Stomach (tissue), 9 donors: Measurements from ENCODE around the gene UNC5A. TPM values are rescaled to one million over a fixed set of nuclear protein-coding genes. Genes with fewer than 3 reads are reported as not detected.

Experiments
- DNase-seq, 2 donors: peaks; one replicate each; pipeline versions ENCODE4 v3.0.0 to v3.0.0-alpha.2; 2013 to 2019
- H3K27ac ChIP-seq, 5 donors: fragments of 200-600 bp in 4 of 5; sonication (generic) in 4 of 5; one replicate each; pipeline ENCODE4 v1.5.1; 2013 to 2019; ENCODE audit warnings: mild to moderate bottlenecking in 1 of 5, moderate library complexity in 1 of 5
- H3K27me3 ChIP-seq, 3 donors: fragments of 200-600 bp; sonication (generic); one replicate each; pipeline ENCODE4 v1.5.1; 2017 to 2019; ENCODE audit warnings: mixed run types in 1 of 3
- H3K36me3 ChIP-seq, 4 donors: fragments of 200-600 bp; sonication (generic); 1 replicate in 3 of 4; 2 replicates in 1 of 4; pipeline ENCODE4 v1.5.1; 2016 to 2019
- H3K4me1 ChIP-seq, 4 donors: fragments of 200-600 bp; sonication (generic); one replicate each; pipeline ENCODE4 v1.5.1; 2016 to 2019
- H3K4me3 ChIP-seq, 4 donors: fragments of 200-600 bp; sonication (generic) in 3 of 4; one replicate each; pipeline ENCODE4 v1.5.1; 2016 to 2019; ENCODE audit warnings: mild to moderate bottlenecking in 1 of 4
- H3K9me3 ChIP-seq, 4 donors: fragments of 200-600 bp; sonication (generic); one replicate each; pipeline ENCODE4 v1.5.1; 2016 to 2019
- EP300 ChIP-seq: sonication (generic); formaldehyde crosslinking; IDR thresholded peaks from one replicate; pipeline ENCODE4 v1.6.1; 2017; ENCODE audit warnings: antibody characterized with exemption
- POLR2A ChIP-seq, 4 donors: fragments of 450-650 bp; IDR thresholded peaks; one replicate each; pipeline ENCODE4 v1.6.1; 2016; ENCODE audit warnings: antibody characterized with exemption in 4 of 4, control low read depth in 2 of 4, mild to moderate bottlenecking in 1 of 4, moderate library complexity in 1 of 4
- POLR2AphosphoS5 ChIP-seq, 3 donors: sonication (generic); formaldehyde crosslinking; IDR thresholded peaks; one replicate each; pipeline ENCODE4 v1.6.1; 2016; ENCODE audit warnings: antibody characterized with exemption in 3 of 3
- WGBS, 5 donors: extraction: QIAGEN DNeasy Blood & Tissue Kit in 3 of 5; methylation state at CpG; one replicate each; pipeline versions ENCODE4 v1.1.5 to v1.1.7; 2013 to 2018; 5-methylcytosine and 5-hydroxymethylcytosine counted together
- intact Hi-C: fragments of 100-400 bp; cut with DNase I; formaldehyde crosslinking; loops from one replicate; pipeline ENCODE4 v1.15.1; 2023; ENCODE audit warnings: low total_unique reads
- polyA plus RNA-seq, 3 donors: library from polyadenylated mRNA; stranded (reverse); fragments of 200-250 nt; gene quantifications; one replicate each; pipeline ENCODE4 v1.2.3, GENCODE V29; 2013
- total RNA-seq, 5 donors: library from RNA; depleted of rRNA; stranded (reverse); fragments of >200 nt; gene quantifications; one replicate each; pipeline versions ENCODE4 v1.1.0 to v1.2.3, GENCODE V29; 2014 to 2016
- TF ChIP-seq, protein P1 (sequence below), 7 experiments: fragments of 450-650 bp in 4 of 7; fragments of 200-600 bp in 3 of 7; sonication (generic) in 3 of 7; IDR thresholded peaks; one replicate each; pipeline ENCODE4 v1.5.1; 2016 to 2019; ENCODE audit warnings: antibody characterized with exemption in 7 of 7, control low read depth in 2 of 7, mild to moderate bottlenecking in 1 of 7
- donor health status: healthy with polysubstance abuse.
- donor health status: Bipolar disorder and iron deficiency.
- donor health status: healthy.

The UNC5A gene
- total and polyA plus RNA-seq, 8 donors = 0.08 to 0.72 (median 0.46) TPM; not detected in 4

- TF ChIP-seq EP300 (no peak), POLR2A (IDR thresholded peaks at IDR 0.05) (no peak), POLR2AphosphoS5 (IDR thresholded peaks at IDR 0.05) (no peak)
- TF ChIP-seq, protein P1, sequence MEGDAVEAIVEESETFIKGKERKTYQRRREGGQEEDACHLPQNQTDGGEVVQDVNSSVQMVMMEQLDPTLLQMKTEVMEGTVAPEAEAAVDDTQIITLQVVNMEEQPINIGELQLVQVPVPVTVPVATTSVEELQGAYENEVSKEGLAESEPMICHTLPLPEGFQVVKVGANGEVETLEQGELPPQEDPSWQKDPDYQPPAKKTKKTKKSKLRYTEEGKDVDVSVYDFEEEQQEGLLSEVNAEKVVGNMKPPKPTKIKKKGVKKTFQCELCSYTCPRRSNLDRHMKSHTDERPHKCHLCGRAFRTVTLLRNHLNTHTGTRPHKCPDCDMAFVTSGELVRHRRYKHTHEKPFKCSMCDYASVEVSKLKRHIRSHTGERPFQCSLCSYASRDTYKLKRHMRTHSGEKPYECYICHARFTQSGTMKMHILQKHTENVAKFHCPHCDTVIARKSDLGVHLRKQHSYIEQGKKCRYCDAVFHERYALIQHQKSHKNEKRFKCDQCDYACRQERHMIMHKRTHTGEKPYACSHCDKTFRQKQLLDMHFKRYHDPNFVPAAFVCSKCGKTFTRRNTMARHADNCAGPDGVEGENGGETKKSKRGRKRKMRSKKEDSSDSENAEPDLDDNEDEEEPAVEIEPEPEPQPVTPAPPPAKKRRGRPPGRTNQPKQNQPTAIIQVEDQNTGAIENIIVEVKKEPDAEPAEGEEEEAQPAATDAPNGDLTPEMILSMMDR (IDR thresholded peaks at IDR 0.05) = no peak
- no peaks in the 10 kb centered on the region for H3K9me3 ChIP-seq
- H3K36me3 ChIP-seq = no peaks in the 10 kb centered on the region
- no peak overlapping the region for H3K4me3 ChIP-seq
- intact Hi-C loops = no loop called here
- DNase-seq = no peak
- H3K27me3 ChIP-seq = peaks cover 0 to 66% (median 12%) of the 10 kb centered on the region in 3 donors
- no peak overlapping the region for H3K27ac ChIP-seq
- 74 to 82% (median 74%) methylated on average over 6 of the region's 6 CpGs for WGBS, 5 donors
- H3K4me1 ChIP-seq = no peaks in the 10 kb centered on the region
These were observed 21.8 kb downstream of the UNC5A start for GRCh38 chr5:176832162-176832561.

DNA sequence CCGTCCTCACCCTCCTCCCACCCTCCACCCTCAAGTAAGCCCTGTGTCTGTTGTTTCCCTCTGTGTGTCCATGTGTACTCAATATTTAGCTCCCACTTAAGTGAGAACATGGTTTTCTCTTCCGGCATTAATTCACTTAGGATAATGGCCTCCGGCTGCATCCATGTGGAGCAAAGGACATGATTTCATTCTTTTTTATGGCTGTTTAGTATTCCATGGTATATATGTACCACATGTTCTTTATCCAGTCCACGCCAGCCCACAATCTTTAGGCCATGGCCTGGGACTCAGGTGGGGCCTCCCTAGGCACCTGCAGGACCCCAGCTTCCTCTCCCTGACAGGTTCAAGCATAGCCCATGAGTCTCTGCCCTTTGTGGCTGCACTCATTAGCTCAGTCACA, 22.9 kb downstream of the UNC5A start:
- TF ChIP-seq, protein P1 (IDR thresholded peaks at IDR 0.05) = no peak
- TF ChIP-seq POLR2AphosphoS5 (IDR thresholded peaks at IDR 0.05) = no peak
- TF ChIP-seq POLR2A (IDR thresholded peaks at IDR 0.05) = no peak
- TF ChIP-seq EP300 = no peak
- H3K27me3 ChIP-seq = peaks cover 0 to 61% (median 12%) of the 10 kb centered on the region in 3 donors
- intact Hi-C loops = no loop called here
- no peak for DNase-seq
- H3K9me3 ChIP-seq = no peaks in the 10 kb centered on the region
- H3K4me3 ChIP-seq = no peak overlapping the region
- no peak overlapping the region for H3K27ac ChIP-seq
- WGBS, 5 donors = 85 to 93% (median 88%) methylated on average over 4 of the region's 4 CpGs
- no peaks in the 10 kb centered on the region for H3K36me3 ChIP-seq
- no peaks in the 10 kb centered on the region for H3K4me1 ChIP-seq

GRCh38 chr5:176835918-176836317, 25.6 kb downstream of the UNC5A start:
- 51 to 72% (median 59%) methylated on average over 3 of the region's 3 CpGs for WGBS, 5 donors
- TF ChIP-seq, protein P1 (IDR thresholded peaks at IDR 0.05) = no peak
- no peak for TF ChIP-seq POLR2A (IDR thresholded peaks at IDR 0.05)
- no peak for TF ChIP-seq POLR2AphosphoS5 (IDR thresholded peaks at IDR 0.05)
- TF ChIP-seq EP300 = no peak
- Histone ChIP-seq H3K4me1 (no peaks in the 10 kb centered on the region), H3K36me3 (no peaks in the 10 kb centered on the region), H3K27ac (no peak overlapping the region), H3K9me3 (no peaks in the 10 kb centered on the region), H3K27me3 (peaks cover 0 to 66% (median 12%) of the 10 kb centered on the region in 3 donors), H3K4me3 (no peak overlapping the region)
- no peak for DNase-seq
- intact Hi-C loops = no loop called here

DNA sequence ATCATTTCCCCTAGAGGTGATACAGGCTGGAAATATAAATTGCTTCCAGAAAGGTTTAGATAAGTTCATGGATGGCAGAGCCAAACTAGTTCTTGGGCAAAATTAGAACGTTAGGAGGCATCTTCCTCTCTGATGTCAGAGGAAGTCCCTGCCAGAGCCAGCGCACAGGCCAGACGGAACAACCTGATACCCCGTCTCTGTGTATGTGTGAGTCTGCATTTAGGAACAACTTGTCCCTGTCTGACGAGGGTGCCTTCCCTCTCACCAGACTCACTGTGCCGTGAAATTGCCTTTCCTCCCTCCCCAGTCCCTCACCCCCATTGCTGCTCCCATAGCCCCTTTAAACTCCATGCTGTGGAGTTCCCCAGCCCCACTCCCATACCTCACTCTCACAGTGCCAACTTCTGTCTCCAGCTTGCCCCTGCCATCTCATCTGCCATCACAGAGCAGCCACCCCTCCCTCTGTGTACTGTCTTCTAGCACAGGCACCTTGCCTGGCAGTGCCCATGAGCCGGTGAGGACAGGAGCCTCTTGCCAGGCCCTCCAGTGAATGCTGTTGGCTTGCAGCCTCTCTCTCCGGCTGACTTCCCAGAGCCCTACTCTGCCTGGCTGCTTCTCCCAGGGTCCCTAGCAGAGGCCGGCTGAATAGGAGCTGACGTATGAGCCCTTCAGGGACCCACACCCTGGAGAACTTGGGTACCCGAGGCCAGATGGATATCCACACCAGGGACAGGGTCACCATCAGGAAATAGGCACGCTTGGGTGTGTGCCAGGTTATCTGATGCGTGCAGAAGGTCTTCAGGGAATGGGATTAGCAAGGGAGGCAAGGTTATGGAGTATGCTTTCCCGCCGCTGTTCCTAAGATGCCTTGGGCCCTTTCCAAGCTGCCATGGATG, 26.7 kb downstream of the UNC5A start:
- intact Hi-C loops = no loop called here

More for the DNA sequence above, 26.7 kb downstream of the UNC5A start:
- 62 to 71% (median 65%) methylated on average over 15 of the region's 15 CpGs for WGBS, 5 donors
- Histone ChIP-seq H3K4me3 (no peak overlapping the region), H3K9me3 (no peaks in the 10 kb centered on the region), H3K27ac (no peak overlapping the region), H3K4me1 (no peaks in the 10 kb centered on the region), H3K27me3 (peaks cover 0 to 65% (median 16%) of the 10 kb centered on the region in 3 donors), H3K36me3 (no peaks in the 10 kb centered on the region)
- DNase-seq = no peak
- TF ChIP-seq EP300 (no peak), POLR2AphosphoS5 (IDR thresholded peaks at IDR 0.05) (no peak), POLR2A (IDR thresholded peaks at IDR 0.05) (no peak)
- TF ChIP-seq, protein P1 (IDR thresholded peaks at IDR 0.05) = no peak
